Brain microvascular endothelial cell (primary cell): ENCODE measurements around the gene CACNA2D4.

Experiments used
- DNase-seq: peaks from one replicate; pipeline ENCODE4 v3.0.0-alpha.2; 2020
- H3K27ac ChIP-seq: fragments of 250-450 bp; sonication (Bioruptor Pico); 2 replicates; pipeline ENCODE4 v1.5.1; 2020; ENCODE audit warnings: mild to moderate bottlenecking, moderate library complexity
- H3K27me3 ChIP-seq: fragments of 250-450 bp; sonication (Bioruptor Pico); replicated peaks from 2 replicates; pipeline ENCODE4 v1.5.1; 2020; ENCODE audit warnings: mild to moderate bottlenecking
- H3K36me3 ChIP-seq: fragments of 250-450 bp; sonication (Bioruptor Pico); replicated peaks from 2 replicates; pipeline ENCODE4 v1.5.1; 2020; ENCODE audit warnings: mild to moderate bottlenecking
- H3K4me3 ChIP-seq: 2 replicates; pipeline ENCODE4 v1.5.1; 2011; ENCODE audit warnings: low read depth, mild to moderate bottlenecking, control low read depth, low read length, moderate library complexity
- CTCF ChIP-seq: IDR thresholded peaks from 2 replicates; pipeline ENCODE4 v1.5.1; 2011; ENCODE audit warnings: low read depth, mild to moderate bottlenecking, moderate library complexity, low read length, control low read depth, inconsistent platforms; ENCODE audit errors: missing control alignments
- in situ Hi-C: cut with HindIII; loops from 2 replicates; pipeline ENCODE4 v1.10.0; 2017; ENCODE audit warnings: low sequenced_read_pairs, low pct_ligation_motif_present

CACNA2D4 gene

DNA sequence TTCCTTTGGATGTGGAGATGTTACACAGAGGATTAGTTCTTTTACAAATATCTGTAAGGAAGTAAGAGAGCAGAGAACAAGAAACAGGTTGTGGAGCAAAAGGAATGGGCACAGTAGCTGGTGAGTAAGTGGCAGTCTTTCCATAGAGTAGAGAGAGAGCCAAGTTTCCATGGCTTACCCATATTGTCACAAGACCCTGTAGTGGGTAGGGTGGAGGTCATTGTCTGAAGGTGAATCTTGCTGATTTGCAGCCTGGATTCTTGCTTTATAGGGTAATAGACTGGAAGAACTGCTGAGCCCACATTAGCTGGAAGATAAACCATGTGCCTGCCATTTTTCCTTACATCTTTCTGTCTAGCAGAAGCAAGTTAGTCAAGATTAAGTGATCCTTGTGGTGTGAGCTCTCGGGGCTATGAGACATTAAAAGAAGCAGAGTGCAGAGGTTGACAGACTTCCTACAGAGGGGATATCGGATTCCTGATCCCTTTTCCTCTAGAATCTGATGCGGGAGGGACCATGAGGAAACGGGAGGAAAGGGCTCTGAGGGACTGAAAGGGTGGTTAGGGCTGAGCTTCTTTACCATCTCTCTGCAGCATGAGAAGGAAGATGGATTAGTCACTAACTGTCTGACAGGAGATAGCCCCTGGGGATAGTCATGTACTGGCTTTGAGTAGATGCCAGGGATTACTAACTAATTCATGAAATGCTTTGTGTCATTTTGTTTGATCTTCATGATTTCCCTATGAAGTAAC, 142.1 kb downstream of the CACNA2D4 start:
- H3K4me3 ChIP-seq: no peak overlapping the region
- H3K27me3 ChIP-seq: no peaks in the 10 kb centered on the region
- no peak for TF ChIP-seq CTCF
- DNase-seq: peak; percentile 79
- in situ Hi-C loops: loop anchor here (25.0 kb wide), 1 partner anchor 114 kb away; no protein-coding TSS in a partner anchor
- H3K27ac ChIP-seq: no peak overlapping the region
- peaks cover 5% of the 10 kb centered on the region for H3K36me3 ChIP-seq

DNA sequence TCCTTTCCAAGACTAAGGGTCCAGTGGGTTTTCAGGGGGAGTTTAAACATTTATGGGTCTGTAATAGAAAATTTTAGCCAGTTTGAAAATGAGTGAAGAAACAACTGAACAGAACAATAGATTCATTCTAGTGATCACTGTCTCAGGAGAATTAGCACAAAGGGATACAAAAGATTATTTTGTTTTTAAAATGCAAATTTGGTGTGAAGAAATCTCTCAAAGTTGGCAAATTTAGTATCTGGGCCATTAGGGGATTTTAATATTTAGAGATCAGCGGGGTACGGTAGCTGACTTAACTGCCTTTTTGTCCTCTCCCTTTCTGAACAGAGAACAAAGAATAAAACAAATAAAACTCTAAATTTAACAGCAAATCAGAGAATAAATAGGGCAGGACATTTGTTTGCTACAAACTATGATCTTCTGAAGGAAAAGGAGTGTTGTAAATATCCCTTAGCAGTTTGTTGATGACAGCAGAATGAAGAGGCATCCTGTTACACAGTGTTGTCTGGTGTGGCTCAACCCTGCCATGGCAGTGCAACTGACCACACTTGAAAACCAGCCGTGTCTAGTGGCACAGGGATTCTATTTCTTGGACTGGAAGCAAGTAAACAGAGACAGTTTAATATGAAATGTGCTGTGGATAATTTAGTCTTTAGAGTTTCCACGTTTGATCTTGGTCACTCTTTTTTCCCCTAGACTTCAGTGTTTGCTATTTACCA, 144.4 kb downstream of the CACNA2D4 start:
- H3K27me3 ChIP-seq: no peaks in the 10 kb centered on the region
- in situ Hi-C loops: no loop called here
- no peak for TF ChIP-seq CTCF
- H3K36me3 ChIP-seq: peaks cover 5% of the 10 kb centered on the region
- H3K27ac ChIP-seq: no peak overlapping the region
- no peak for DNase-seq
- H3K4me3 ChIP-seq: no peak overlapping the region

- no peak for DNase-seq
- no peak for TF ChIP-seq CTCF
- no peak overlapping the region for H3K27ac ChIP-seq
- H3K36me3 ChIP-seq: peaks cover 5% of the 10 kb centered on the region
- no peak overlapping the region for H3K4me3 ChIP-seq
- H3K27me3 ChIP-seq: no peaks in the 10 kb centered on the region
- in situ Hi-C loops: no loop called here
Measured at GRCh38 chr12:1769809-1770494, 148.5 kb downstream of the CACNA2D4 start.

GRCh38 chr12:1768615-1769014, 149.8 kb downstream of the CACNA2D4 start:
- no peak for TF ChIP-seq CTCF
- H3K36me3 ChIP-seq: peaks cover 5% of the 10 kb centered on the region
- no peak overlapping the region for H3K4me3 ChIP-seq
- in situ Hi-C loops: no loop called here
- H3K27me3 ChIP-seq: no peaks in the 10 kb centered on the region
- DNase-seq: no peak
- H3K27ac ChIP-seq: no peak overlapping the region

GRCh38 chr12:1767407-1768090, 150.9 kb downstream of the CACNA2D4 start:
- no peaks in the 10 kb centered on the region for H3K27me3 ChIP-seq
- in situ Hi-C loops: no loop called here
- TF ChIP-seq CTCF: no peak
- DNase-seq: no peak
- H3K27ac ChIP-seq: no peak overlapping the region
- no peak overlapping the region for H3K4me3 ChIP-seq
- H3K36me3 ChIP-seq: no peaks in the 10 kb centered on the region
